NCI-H187 (cell line): Measurements from ENCODE around the gene CERS1.
A peak's percentile ranks its signal among the peaks of the same experiment; 100 is the strongest.

Experiments
- DNase-seq, 2 experiments: peaks; one replicate each; lab custom pipeline; 2025; lab: John Stamatoyannopoulos, UW

CERS1 gene

DNA sequence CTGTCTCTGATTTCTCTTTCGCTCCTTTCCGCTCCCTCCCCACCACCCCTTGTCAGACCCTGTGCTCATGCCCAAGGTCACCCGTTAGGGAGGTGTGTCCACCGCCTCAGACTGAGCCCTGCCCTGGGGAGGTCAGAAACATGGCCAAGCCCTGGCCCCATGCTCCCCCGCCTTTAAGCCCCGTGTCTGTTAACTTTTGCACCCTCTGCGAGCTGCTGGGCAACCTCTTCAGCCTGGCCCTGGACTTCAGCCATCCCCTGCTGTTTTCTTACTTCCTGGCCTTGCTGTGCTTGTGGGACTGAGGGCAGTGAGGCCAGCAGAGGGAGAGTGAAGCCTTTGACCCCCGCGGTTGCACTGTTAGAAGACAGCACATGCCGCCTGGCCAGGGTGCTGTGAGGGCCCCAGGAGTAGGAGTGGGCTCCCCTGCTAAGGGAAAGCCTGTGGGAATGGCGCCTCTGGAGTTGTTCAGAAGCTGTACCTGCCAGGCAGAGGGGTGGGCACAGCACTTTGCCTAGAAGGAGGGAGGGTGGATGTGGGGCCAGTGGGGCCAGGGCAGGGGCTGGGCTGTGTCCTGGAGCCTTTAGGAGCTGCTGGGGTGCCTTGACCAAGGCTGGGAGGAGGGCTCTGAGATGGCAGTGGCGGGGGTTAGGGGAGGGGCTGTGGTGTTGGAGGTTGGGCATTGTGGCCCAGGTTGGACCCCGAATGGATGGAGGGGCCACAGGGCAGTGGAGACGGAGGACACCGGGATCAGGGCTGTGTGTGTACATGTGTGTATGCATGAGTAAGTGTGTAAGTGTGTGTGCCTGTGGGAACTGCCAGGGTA lies 56.3 kb downstream of the CERS1 start:
- no peak for DNase-seq

DNA sequence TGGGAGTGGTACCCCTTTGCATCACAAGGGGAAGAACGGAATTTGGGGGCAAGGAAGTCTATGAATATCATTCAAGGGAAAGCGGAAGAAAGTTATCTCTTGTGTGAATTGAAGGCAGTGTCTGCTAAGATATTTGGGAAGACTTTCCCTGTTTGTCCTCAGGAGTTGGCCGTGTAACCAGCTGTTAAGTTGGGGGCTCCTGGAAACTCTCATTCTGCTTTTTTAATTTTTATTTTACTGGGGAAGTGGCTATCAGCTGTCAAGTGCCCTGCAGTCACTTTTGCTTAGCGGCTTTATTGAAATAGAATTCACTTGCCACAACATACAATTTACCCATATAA lies 61.3 kb downstream of the CERS1 start:
- no peak for DNase-seq

DNA sequence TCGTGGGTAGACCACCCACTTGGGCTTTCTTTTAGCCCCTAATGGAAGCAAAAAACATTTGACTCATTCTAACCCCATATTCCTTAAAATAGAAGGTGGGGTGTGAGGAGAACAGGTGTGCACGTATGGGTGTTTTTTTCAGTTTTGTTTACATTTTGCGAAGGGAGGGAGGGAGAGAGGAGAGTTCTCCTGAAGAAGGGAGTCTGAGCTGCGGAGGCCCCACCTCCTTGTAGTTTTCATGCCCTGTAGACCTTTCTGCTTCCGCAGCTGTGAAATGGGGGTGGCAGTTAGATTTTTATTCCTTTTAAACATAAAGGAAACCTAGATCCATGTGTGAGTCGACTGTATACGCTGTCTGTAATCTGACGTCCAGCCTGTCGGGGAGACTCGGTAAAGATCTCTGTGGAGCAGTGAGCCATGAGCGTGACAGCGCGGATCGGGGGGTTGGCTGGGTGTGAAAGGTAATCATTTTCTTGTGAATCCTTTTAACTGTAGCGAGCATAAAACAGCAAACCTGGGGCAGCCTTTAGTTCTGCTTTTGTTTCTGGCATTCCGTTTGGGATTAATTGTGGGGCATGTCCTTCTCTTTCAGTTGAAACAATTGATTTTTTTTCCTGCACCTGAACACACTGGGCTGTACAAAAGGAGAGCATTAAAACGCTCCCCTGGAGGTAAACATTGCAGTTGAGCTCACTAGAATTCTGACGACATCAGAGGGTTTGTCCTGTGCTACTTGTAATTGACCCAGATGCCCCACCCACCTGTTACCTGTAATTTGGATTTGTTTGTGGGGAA lies 61.9 kb downstream of the CERS1 start:
- DNase-seq = no peak

DNA sequence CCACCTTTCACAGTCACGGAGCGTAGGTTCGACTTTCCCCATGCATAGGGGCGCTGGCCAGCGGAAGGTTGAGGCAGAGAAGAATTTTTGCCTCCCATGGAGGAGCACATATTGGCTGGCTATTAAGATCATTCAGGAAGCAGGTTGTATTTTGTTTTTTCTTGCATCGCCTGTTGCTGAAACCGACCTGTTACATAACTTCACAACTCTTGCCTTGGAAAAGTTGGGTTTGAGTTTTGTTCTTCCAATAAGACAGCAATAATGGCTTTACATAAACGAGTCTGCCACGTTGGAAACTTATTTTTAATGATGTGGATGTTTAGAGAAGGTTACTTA lies 62.8 kb downstream of the CERS1 start:
- DNase-seq = no peak

DNA sequence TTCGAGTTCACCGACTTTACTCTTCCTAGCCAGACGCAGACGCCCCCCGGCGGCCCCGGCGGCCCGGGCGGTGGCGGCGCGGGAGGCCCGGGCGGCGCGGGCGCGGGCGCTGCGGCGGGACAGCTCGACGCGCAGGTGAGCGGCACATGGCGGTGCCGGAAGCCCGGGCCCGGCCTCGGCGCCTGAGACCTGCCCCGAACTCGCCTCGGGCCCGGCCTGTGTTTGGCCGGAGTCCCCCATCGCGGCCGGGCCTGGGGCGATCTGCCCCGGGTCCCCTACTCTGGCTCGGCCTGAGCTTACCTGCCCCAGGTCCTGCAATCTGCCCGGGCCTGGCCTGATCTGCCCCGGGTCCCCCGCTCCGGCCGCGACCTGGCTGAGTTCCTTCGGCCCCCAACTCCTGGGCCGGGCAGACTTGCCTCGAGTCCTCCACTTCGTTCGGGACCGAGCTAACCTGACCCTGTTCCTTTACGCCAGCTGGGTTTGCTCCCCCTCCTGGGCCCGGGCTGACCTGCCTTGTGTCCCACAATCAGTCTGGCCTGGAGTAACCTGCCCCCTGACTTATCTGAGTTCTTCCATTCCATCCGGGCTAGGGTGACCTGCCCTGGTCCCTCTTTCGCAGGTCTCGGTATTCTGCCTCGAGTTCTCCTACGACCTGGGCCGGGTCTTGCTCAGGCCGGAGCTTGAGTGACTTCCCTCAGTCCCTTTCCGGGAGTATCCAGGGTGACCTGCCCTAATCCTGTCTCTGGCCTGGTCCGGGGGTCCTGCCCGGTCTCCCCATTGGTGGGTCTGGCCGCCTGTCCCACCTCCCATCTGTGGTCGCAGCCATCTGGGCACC lies 63.4 kb downstream of the CERS1 start:
- no peak for DNase-seq

DNA sequence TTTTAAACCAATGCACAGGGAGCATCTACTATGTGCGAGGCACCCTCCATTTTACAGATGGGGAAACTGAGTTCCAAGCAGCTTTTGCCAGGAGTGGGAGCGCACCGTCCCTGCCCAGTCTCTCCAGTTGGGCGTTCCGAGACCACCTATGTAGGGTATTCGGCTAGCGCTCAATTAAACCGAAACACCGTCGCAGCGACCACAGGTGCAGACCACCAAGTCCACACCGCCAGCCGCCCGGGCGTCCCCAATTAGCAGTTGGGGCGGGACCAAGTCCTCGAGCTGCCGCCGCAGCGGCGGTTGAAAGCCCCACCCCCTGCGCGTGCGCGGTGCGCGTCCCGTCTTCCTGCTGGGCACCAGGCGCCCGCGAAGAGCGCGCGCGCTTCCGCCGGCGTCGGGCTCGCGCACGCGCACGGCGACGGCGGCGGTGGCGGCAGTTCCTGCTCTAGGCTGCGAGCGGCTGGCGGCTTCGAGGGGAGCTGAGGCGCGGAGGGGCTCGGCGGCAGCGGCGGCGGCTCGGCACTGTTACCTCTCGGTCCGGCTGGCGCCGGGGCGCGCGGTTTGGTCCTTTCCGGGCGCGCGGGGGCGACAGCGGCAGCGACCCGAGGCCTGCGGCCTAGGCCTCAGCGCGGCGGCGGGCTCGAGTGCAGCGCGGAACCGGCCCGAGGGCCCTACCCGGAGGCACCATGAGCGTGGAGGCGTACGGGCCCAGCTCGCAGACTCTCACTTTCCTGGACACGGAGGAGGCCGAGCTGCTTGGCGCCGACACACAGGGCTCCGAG lies 64.2 kb downstream of the CERS1 start, which contains the start of gene UPF1:
UPF1 (plus strand) TSS at position 436 of the 782 bp plus-strand sequence; CDS start at position 687, 251 bp downstream.
- DNase-seq = peak; percentile 58 to 69

DNA sequence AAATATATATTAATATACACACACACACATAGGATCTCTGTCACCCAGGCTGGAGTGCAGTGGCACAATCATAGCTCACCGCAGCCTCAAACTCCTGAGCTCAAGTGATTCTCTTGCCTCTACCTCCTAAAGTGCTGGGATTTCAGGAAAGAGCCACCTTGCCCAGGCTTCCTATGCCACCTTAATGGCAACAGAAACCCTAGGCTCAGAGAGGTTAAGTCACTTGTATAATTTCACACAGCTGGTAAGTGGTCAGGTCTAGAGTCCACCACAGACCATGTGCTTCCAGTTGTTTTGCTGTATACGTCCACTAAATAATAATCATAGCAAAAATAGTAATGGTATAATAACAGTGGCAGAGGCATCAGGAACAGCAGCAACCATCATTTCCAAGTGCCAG lies 65.5 kb downstream of the CERS1 start:
- DNase-seq = no peak

DNA sequence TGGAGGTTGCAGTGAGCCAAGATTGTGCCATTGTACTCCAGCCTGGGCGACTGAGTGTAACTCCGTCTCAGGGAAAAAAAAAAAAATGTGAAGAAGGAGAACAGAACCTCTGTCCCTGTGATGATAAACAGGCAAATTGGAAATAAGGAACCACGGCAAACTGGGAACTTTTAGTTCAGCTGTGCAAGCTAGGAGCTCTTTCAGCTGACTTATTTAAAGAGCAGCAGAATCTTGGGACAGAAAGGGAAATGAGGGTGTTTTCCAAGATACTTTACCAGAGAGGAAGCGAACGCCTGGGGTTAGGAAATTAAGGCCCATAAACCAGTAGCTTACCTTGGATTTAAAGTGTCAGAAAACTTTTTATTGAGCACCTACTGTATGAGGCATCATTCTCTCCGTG lies 67.2 kb downstream of the CERS1 start:
- no peak for DNase-seq
